Ovary (tissue), 9 donors: Measurements from ENCODE around the gene WDR17. TPM values are rescaled to one million over a fixed set of nuclear protein-coding genes. Genes with fewer than 3 reads are reported as not detected.

ENCODE experiments used
- DNase-seq, 5 donors: peaks; one replicate each; pipeline ENCODE4 v3.0.0-alpha.2; 2019 to 2020
- H3K27ac ChIP-seq, 2 donors: fragments of 200-600 bp; one replicate each; pipeline versions ENCODE4 v1.5.1 to v1.8.0; 2019 to 2022
- H3K27me3 ChIP-seq: fragments of 200-600 bp; one replicate; pipeline ENCODE4 v1.8.0; 2022
- H3K36me3 ChIP-seq: fragments of 200-600 bp; sonication (generic); one replicate; pipeline ENCODE4 v1.5.1; 2019
- H3K4me1 ChIP-seq: one replicate; pipeline ENCODE4 v1.8.1; 2013; ENCODE audit warnings: mild to moderate bottlenecking, moderate library complexity; ENCODE audit not compliant: insufficient read depth
- H3K4me3 ChIP-seq: fragments of 200-600 bp; sonication (generic); one replicate; pipeline ENCODE4 v1.5.1; 2017
- H3K9me3 ChIP-seq, 2 donors: fragments of 200-600 bp in 1 of 2; sonication (generic) in 1 of 2; one replicate each; pipeline versions ENCODE4 v1.5.1 to v1.8.1; 2013 to 2019; ENCODE audit warnings: mild to moderate bottlenecking in 1 of 2, moderate library complexity in 1 of 2
- EP300 ChIP-seq: sonication (generic); formaldehyde crosslinking; IDR thresholded peaks from one replicate; pipeline ENCODE4 v1.6.1; 2017; ENCODE audit warnings: antibody characterized with exemption
- POLR2A ChIP-seq: fragments of 450-650 bp; IDR thresholded peaks from one replicate; pipeline ENCODE4 v1.6.1; 2017; ENCODE audit warnings: antibody characterized with exemption, mild to moderate bottlenecking, moderate library complexity
- WGBS, 3 donors: extraction: QIAGEN DNeasy Blood & Tissue Kit in 1 of 3; methylation state at CpG; one replicate each; pipeline versions ENCODE4 v1.1.5 to v1.1.7; 2013 to 2017; 5-methylcytosine and 5-hydroxymethylcytosine counted together
- intact Hi-C, 4 donors: fragments of 100-400 bp; cut with DNase I; formaldehyde crosslinking; loops; one replicate each; pipeline versions ENCODE4 v1.11.0 to v1.15.1; 2022 to 2023
- polyA plus RNA-seq, 2 donors: library from polyadenylated mRNA; stranded (reverse); fragments of 200-250 nt in 1 of 2; fragments of 350-450 nt in 1 of 2; fragmentation: Illumina TruSeq in 1 of 2; extraction: RNeasy Lipid Tissue Mini Kit (QIAGEN cat#74804) in 1 of 2; gene quantifications; one replicate each; pipeline ENCODE4 v1.2.3, GENCODE V29; 2013 to 2014
- total RNA-seq, 7 donors: library from RNA; depleted of rRNA in 2 of 7; stranded (reverse); fragments of >200 nt in 2 of 7; fragmentation: NEBNext Ultra II Directional in 3 of 7; extraction: Animal tissue kit (Norgen Biotek cat#: 25700) in 3 of 7; gene quantifications; one replicate each; pipeline versions ENCODE4 v1.1.0 to v1.2.4, GENCODE V29; 2016 to 2023
- TF ChIP-seq, protein P1 (sequence below), 3 donors: fragments of 450-650 bp in 2 of 3; fragments of 200-600 bp in 1 of 3; IDR thresholded peaks; one replicate each; pipeline versions ENCODE4 v1.5.1 to v1.8.0; 2016 to 2022; ENCODE audit warnings: antibody characterized with exemption in 3 of 3, mild to moderate bottlenecking in 1 of 3
- donor health status: DM: no; HTN: no; CAD: no; lungs with moderate emphysema.
- donor health status: DM: no; HTN: no; CAD: no.
- donor health status: Bipolar disorder and iron deficiency.
- donor health status: DM: yes; HTN: yes; CAD: no.
- donor health status: DM: no; HTN: no; CAD: no.
- donor health status: DM: yes; HTN: yes; CAD: no.

WDR17 gene
- total and polyA plus RNA-seq, 9 donors: 0.73 to 4.9 (median 2.1) TPM

DNA sequence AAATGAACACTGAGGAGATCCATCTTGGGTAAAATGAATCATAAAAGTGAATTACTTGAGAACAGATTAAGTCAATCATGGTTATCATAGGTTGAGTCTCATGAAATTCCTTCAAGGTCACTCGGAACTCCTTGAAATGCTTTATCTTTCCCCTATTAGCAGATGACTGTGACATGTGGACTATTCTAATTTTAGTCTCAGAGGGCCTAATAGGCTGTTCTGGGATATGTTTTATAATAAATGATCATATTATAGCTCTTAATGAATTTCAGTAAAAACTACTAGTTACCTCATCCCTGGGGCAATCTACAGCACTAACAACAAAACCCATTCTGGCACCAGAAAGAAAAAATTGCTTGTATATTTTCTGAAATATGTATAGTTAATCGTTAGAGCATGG, 85.1 kb downstream of the WDR17 start:
- no peaks in the 10 kb centered on the region for H3K9me3 ChIP-seq
- 51 to 63% (median 57%) methylated on average over 2 of the region's 2 CpGs for whole genome bisulfite sequencing, 3 donors
- no peaks in the 10 kb centered on the region for H3K4me1 ChIP-seq
- intact Hi-C loops: no loop called here
- no peak overlapping the region for H3K27ac ChIP-seq
- TF ChIP-seq EP300: no peak
- TF ChIP-seq, protein P1, sequence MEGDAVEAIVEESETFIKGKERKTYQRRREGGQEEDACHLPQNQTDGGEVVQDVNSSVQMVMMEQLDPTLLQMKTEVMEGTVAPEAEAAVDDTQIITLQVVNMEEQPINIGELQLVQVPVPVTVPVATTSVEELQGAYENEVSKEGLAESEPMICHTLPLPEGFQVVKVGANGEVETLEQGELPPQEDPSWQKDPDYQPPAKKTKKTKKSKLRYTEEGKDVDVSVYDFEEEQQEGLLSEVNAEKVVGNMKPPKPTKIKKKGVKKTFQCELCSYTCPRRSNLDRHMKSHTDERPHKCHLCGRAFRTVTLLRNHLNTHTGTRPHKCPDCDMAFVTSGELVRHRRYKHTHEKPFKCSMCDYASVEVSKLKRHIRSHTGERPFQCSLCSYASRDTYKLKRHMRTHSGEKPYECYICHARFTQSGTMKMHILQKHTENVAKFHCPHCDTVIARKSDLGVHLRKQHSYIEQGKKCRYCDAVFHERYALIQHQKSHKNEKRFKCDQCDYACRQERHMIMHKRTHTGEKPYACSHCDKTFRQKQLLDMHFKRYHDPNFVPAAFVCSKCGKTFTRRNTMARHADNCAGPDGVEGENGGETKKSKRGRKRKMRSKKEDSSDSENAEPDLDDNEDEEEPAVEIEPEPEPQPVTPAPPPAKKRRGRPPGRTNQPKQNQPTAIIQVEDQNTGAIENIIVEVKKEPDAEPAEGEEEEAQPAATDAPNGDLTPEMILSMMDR (IDR thresholded peaks at IDR 0.05): no peak
- no peak for TF ChIP-seq POLR2A
- no peaks in the 10 kb centered on the region for H3K27me3 ChIP-seq
- H3K36me3 ChIP-seq: no peaks in the 10 kb centered on the region
- no peak for DNase-seq
- H3K4me3 ChIP-seq: no peak overlapping the region

DNA sequence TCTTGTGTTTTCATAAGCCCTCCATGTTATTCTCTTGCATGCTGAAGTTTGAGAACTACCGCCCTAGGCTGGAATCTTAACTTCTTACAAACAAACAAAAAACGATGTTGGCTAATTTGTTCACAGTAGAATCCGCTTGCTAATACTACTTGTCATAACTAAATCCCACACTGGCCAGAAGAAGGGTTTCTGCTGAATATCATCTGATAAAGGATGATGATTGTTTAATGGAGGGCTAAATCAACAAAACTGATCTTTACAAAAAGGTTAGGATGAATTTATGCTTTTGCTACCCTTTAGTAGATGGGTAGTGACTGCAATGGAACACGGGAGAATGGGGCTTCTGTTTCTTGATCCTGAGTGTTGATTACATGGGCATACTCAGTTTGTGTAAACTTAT, 87.5 kb downstream of the WDR17 start:
- intact Hi-C loops: no loop called here
- H3K4me3 ChIP-seq: no peak overlapping the region
- H3K36me3 ChIP-seq: no peaks in the 10 kb centered on the region
- no peak overlapping the region for H3K27ac ChIP-seq
- no peaks in the 10 kb centered on the region for H3K9me3 ChIP-seq
- no peaks in the 10 kb centered on the region for H3K27me3 ChIP-seq
- H3K4me1 ChIP-seq: no peaks in the 10 kb centered on the region
- no peak for DNase-seq
- TF ChIP-seq POLR2A (no peak), EP300 (no peak)
- TF ChIP-seq, protein P1 (IDR thresholded peaks at IDR 0.05): no peak
- WGBS, 3 donors: 57 to 80% (median 77%) methylated on average over 4 of the region's 4 CpGs

DNA sequence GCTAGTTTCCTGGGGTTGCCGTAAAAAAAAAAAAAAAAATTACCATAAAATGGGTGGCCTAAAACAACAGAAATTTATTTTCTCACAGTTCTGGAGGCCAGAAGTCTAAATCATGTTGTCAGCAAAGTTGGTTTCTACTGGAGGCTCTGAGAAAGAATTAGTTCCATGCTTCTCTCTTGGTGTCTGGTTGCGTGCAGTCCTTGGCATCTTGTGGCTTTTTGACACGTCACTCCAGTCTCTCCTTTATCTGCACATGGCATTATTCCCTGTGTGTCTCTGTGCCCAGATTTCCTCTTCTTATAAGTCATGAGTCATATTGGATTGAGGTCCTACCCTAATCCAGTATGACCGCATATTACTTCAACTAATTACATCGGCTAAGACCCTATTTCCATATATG, 91.0 kb downstream of the WDR17 start:
- H3K9me3 ChIP-seq: no peaks in the 10 kb centered on the region
- no peak overlapping the region for H3K27ac ChIP-seq
- TF ChIP-seq EP300 (no peak), POLR2A (no peak)
- TF ChIP-seq, protein P1 (IDR thresholded peaks at IDR 0.05): no peak
- no peaks in the 10 kb centered on the region for H3K36me3 ChIP-seq
- no peak overlapping the region for H3K4me3 ChIP-seq
- 95 to 98% (median 96%) methylated on average over 5 of the region's 5 CpGs for WGBS, 3 donors
- H3K4me1 ChIP-seq: no peaks in the 10 kb centered on the region
- H3K27me3 ChIP-seq: no peaks in the 10 kb centered on the region
- DNase-seq: no peak
- intact Hi-C loops: no loop called here

DNA sequence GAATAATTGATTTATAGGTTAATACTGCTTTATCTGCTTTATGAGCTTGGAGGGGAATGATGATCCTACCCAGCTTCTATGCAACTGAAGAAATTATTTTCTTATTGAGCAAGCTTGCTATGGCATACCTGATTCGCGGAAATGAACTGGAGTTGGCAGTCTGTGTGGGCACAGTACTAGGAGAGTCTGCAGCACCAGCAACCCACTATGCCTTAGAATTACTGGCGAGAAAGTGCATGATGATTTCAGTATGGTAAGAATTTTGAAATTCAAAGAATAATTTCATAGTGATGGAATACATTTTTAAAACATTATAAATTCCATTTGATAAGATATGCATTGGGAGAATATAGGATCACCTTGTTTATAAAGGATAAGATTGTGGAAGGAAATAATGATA, 97.4 kb downstream of the WDR17 start:
- intact Hi-C loops: no loop called here
- no peak for TF ChIP-seq EP300
- TF ChIP-seq POLR2A: no peak
- TF ChIP-seq, protein P1 (IDR thresholded peaks at IDR 0.05): no peak
- no peaks in the 10 kb centered on the region for H3K27me3 ChIP-seq
- H3K4me1 ChIP-seq: no peaks in the 10 kb centered on the region
- no peak overlapping the region for H3K4me3 ChIP-seq
- H3K9me3 ChIP-seq: no peaks in the 10 kb centered on the region
- H3K27ac ChIP-seq: no peak overlapping the region
- 97 to 98% (median 98%) methylated on average over 3 of the region's 3 CpGs for WGBS, 3 donors
- no peak for DNase-seq
- no peaks in the 10 kb centered on the region for H3K36me3 ChIP-seq

DNA sequence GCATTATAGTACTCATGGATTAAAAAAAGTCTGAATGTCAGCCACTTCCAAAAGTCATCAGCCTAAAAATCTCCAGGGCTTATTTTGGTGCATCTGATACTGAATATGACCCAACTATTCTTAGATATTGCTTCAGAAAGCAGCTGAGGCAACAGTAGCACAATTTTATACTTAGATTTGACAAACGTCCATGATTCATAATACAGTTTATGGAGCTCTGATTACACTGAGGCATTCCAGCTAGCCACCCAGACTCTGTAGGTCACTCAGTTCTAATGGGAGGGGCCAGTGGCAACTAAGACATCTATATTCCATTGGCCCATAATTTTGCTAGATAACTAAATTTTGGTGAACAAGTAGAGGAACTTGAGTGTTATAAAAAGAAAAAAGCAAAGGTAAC, 119.4 kb downstream of the WDR17 start:
- Histone ChIP-seq H3K36me3 (no peaks in the 10 kb centered on the region), H3K9me3 (no peaks in the 10 kb centered on the region), H3K4me3 (no peak overlapping the region), H3K4me1 (peaks cover 1% of the 10 kb centered on the region), H3K27ac (no peak overlapping the region), H3K27me3 (no peaks in the 10 kb centered on the region)
- intact Hi-C loops: no loop called here
- TF ChIP-seq, protein P1 (IDR thresholded peaks at IDR 0.05): no peak
- TF ChIP-seq EP300 (no peak), POLR2A (no peak)
- no peak for DNase-seq
- 9 to 38% (median 30%) methylated on average over 1 of the region's 1 CpG for WGBS, 3 donors
